ENCODE data around the gene MREG.

GRCh38 chr2:215984661-215985060, 28.7 kb downstream of the MREG start:
- TF ChIP-seq CTCF (conservative IDR thresholded peaks at IDR 0.05) (no peak), EZH2 (IDR thresholded peaks at IDR 0.05; ENCODE audit: low read depth) (no peak)

Measured in PC-9 (cell line).